Panc1 (cell line): ENCODE data around the gene PLXNA2. TPM values are rescaled to one million over a fixed set of nuclear protein-coding genes. Genes with fewer than 3 reads are reported as not detected.

Experiments
- ATAC-seq: fragments of 200-7000 bp; cut with Tn5 transposase; 2 replicates; pipeline ENCODE4 v1.9.1; 2020; ENCODE audit warnings: mild to moderate bottlenecking, moderate library complexity
- BruUV-seq: library from RNA; stranded (reverse); fragments of 400-500 nt; replicated peaks from 2 replicates; lab custom pipeline; 2021; lab: Mats Ljungman, UMichigan
- CTCF ChIA-PET: fragments of 300-600 bp; sonication (Branson Sonifier 250); formaldehyde crosslinking; loops from one replicate; lab custom pipeline; 2022; ENCODE audit warnings: antibody characterized with exemption; lab: Charles Lee
- POLR2A ChIA-PET: fragments of 300-600 bp; sonication (Branson Sonifier 250); formaldehyde crosslinking; loops from one replicate; lab custom pipeline; 2022; ENCODE audit warnings: antibody characterized with exemption; lab: Charles Lee
- DNase-seq: peaks from one replicate; pipeline ENCODE4 v3.0.0-alpha.2; 2010; ENCODE audit warnings: low read depth, low spot score
- H3K27ac ChIP-seq: 2 replicates; pipeline ENCODE4 v1.5.1; 2011; ENCODE audit warnings: mild to moderate bottlenecking, low read length, inconsistent platforms
- H3K27me3 ChIP-seq: fragments of 200-500 bp; sonication (Bioruptor generic); 2 replicates; pipeline ENCODE4 v1.6.0; 2014; ENCODE audit warnings: low read length, inconsistent platforms; ENCODE audit not compliant: control insufficient read depth, insufficient read depth
- H3K36me3 ChIP-seq: fragments of 200-500 bp; sonication (Bioruptor generic); 2 replicates; pipeline ENCODE4 v1.5.1; 2014; ENCODE audit warnings: inconsistent platforms, mild to moderate bottlenecking, low read length, moderate library complexity; ENCODE audit not compliant: control insufficient read depth, insufficient read depth
- H3K4me1 ChIP-seq: 2 replicates; pipeline ENCODE4 v1.5.1; 2011; ENCODE audit warnings: inconsistent platforms, mild to moderate bottlenecking, low read length, moderate library complexity; ENCODE audit not compliant: control insufficient read depth, insufficient read depth
- H3K4me3 ChIP-seq, 2 experiments: 2 replicates each; pipeline ENCODE4 v1.5.1; 2011 to 2012; ENCODE audit warnings: low read depth in 2 of 2, low read length in 2 of 2, mild to moderate bottlenecking in 2 of 2, inconsistent platforms in 1 of 2, moderate library complexity in 1 of 2
- H3K9me3 ChIP-seq: fragments of 200-500 bp; sonication (Bioruptor generic); 2 replicates; pipeline ENCODE4 v1.5.1; 2014; ENCODE audit warnings: low read depth, mild to moderate bottlenecking, inconsistent platforms, low read length, moderate library complexity; ENCODE audit not compliant: control insufficient read depth, insufficient read depth
- POLR2AphosphoS5 ChIP-seq: IDR thresholded peaks from 2 replicates; pipeline ENCODE4 v1.6.1; 2012; ENCODE audit warnings: mild to moderate bottlenecking, low read depth, low read length, moderate library complexity
- SIN3A ChIP-seq: IDR thresholded peaks from 2 replicates; pipeline ENCODE4 v1.6.1; 2012; ENCODE audit warnings: low read depth, mild to moderate bottlenecking, low read length, moderate library complexity, borderline replicate concordance; ENCODE audit not compliant: insufficient read depth
- TCF7L2 ChIP-seq: IDR thresholded peaks from 2 replicates; pipeline ENCODE4 v1.6.1; 2011; ENCODE audit warnings: mild to moderate bottlenecking, low read depth, low read length, inconsistent platforms
- in situ Hi-C: cut with HindIII; loops from 2 replicates; pipeline ENCODE4 v1.10.0; 2016; ENCODE audit warnings: low sequenced_read_pairs, low pct_unique_long_range_greater_than_20kb
- intact Hi-C: fragments of 100-400 bp; cut with micrococcal nuclease; formaldehyde crosslinking; loops from one replicate; pipeline ENCODE4 v1.10.0; 2022; ENCODE audit not compliant: unreplicated experiment
- total RNA-seq: library from RNA; stranded (reverse); gene quantifications from one replicate; pipeline ENCODE4 v1.2.1, GENCODE V29; 2021; ENCODE audit not compliant: unreplicated experiment
- TF ChIP-seq, protein P1 (sequence below), 2 experiments: IDR thresholded peaks; 2 replicates each; pipeline ENCODE4 v1.6.1; 2011 to 2012; ENCODE audit warnings: low read depth in 2 of 2, control low read depth in 1 of 2, low read length in 1 of 2, mild to moderate bottlenecking in 1 of 2, moderate library complexity in 1 of 2; ENCODE audit not compliant: insufficient read depth in 1 of 2
- TF ChIP-seq, protein P2 (sequence below): fragments of 450-650 bp; IDR thresholded peaks from 2 replicates; pipeline ENCODE4 v1.5.1; 2017; ENCODE audit warnings: mild to moderate bottlenecking

Gene PLXNA2
- total RNA-seq, 1 experiment from 2014 or later = 0.98 TPM

DNA sequence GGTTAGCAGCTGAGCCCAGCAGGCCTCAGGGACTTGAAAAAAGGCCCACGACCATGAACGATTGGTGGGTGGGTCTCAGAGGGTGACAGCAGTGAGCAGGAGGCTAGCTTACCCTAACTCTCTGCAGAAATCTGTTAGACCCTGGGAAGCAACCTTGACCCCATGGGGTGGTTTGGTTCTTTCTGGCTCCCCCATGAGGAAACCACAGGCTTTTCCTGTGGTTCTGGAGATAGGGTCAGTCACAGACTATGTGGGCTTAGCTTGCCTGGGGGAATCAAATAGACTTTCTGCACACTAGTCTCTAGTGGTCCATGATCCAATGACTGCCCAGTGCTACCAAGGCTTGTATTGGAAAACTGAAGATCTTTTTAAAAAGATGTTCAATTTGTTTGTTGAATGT is 118.1 kb downstream of the PLXNA2 start:
- ChIA-PET POLR2A (no interaction called here), CTCF (no interaction called here)
- no peak for DNase-seq
- Histone ChIP-seq H3K9me3 (no peaks in the 10 kb centered on the region), H3K4me3 (no peak overlapping the region), H3K36me3 (no peaks in the 10 kb centered on the region), H3K4me1 (no peaks in the 10 kb centered on the region), H3K27ac (no peak overlapping the region), H3K27me3 (no peaks in the 10 kb centered on the region)
- intact Hi-C loops (no loop called here), in situ Hi-C loops (no loop called here)
- ATAC-seq = no peak
- TF ChIP-seq, protein P1, sequence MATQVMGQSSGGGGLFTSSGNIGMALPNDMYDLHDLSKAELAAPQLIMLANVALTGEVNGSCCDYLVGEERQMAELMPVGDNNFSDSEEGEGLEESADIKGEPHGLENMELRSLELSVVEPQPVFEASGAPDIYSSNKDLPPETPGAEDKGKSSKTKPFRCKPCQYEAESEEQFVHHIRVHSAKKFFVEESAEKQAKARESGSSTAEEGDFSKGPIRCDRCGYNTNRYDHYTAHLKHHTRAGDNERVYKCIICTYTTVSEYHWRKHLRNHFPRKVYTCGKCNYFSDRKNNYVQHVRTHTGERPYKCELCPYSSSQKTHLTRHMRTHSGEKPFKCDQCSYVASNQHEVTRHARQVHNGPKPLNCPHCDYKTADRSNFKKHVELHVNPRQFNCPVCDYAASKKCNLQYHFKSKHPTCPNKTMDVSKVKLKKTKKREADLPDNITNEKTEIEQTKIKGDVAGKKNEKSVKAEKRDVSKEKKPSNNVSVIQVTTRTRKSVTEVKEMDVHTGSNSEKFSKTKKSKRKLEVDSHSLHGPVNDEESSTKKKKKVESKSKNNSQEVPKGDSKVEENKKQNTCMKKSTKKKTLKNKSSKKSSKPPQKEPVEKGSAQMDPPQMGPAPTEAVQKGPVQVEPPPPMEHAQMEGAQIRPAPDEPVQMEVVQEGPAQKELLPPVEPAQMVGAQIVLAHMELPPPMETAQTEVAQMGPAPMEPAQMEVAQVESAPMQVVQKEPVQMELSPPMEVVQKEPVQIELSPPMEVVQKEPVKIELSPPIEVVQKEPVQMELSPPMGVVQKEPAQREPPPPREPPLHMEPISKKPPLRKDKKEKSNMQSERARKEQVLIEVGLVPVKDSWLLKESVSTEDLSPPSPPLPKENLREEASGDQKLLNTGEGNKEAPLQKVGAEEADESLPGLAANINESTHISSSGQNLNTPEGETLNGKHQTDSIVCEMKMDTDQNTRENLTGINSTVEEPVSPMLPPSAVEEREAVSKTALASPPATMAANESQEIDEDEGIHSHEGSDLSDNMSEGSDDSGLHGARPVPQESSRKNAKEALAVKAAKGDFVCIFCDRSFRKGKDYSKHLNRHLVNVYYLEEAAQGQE (IDR thresholded peaks at IDR 0.05; ENCODE audit: insufficient read depth in 1 of 2, low read depth in 2 of 2, low read length in 1 of 2) = no peak
- TF ChIP-seq SIN3A (no peak), TCF7L2 (no peak), POLR2AphosphoS5 (no peak)
- TF ChIP-seq, protein P2, sequence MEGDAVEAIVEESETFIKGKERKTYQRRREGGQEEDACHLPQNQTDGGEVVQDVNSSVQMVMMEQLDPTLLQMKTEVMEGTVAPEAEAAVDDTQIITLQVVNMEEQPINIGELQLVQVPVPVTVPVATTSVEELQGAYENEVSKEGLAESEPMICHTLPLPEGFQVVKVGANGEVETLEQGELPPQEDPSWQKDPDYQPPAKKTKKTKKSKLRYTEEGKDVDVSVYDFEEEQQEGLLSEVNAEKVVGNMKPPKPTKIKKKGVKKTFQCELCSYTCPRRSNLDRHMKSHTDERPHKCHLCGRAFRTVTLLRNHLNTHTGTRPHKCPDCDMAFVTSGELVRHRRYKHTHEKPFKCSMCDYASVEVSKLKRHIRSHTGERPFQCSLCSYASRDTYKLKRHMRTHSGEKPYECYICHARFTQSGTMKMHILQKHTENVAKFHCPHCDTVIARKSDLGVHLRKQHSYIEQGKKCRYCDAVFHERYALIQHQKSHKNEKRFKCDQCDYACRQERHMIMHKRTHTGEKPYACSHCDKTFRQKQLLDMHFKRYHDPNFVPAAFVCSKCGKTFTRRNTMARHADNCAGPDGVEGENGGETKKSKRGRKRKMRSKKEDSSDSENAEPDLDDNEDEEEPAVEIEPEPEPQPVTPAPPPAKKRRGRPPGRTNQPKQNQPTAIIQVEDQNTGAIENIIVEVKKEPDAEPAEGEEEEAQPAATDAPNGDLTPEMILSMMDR = no peak
- no TSS peak for BruUV-seq

DNA sequence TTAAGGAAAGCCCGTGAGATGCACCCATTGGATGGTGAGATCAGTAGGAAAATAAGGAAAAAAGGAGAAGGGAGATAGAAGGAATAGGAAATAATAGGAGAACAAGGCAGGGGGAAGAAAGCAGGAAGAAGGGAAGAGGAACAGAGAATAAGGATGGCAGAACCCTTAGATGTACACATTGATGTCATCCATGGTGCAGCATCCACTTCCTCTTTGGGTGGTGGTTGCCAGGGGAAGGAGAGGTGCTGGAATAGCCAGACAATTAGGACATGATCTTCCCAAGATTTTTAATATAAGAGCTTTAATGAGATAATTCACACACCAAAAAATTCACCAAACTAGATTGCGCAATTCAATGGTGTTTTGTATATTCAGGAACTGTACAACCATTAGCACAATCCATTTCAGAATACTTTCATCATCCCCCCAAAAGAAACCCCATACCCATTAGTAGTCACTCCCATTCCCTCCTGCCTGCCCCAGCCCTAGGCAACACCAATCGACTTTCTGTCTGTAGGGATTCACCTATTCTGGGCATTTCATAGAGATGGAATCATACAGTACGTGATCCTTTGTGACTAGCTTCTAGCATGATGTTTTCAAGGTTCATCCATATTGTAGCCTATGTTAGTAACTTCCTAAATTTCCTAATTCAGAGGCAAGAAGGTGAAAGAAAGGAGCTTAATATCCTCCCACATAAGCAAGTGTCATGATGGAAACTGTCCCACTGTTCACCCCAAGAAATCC is 121.4 kb downstream of the PLXNA2 start:
- H3K27me3 ChIP-seq = no peaks in the 10 kb centered on the region; the same call in 1 of the 2 replicates
- H3K4me1 ChIP-seq = no peaks in the 10 kb centered on the region
- no peak for ATAC-seq
- intact Hi-C loops (no loop called here), in situ Hi-C loops (no loop called here)
- ChIA-PET POLR2A (no interaction called here), CTCF (no interaction called here)
- H3K9me3 ChIP-seq = no peaks in the 10 kb centered on the region
- TF ChIP-seq POLR2AphosphoS5 (no peak), SIN3A (no peak), TCF7L2 (no peak)
- TF ChIP-seq, protein P2 = no peak
- TF ChIP-seq, protein P1 (IDR thresholded peaks at IDR 0.05; ENCODE audit: insufficient read depth in 1 of 2, low read depth in 2 of 2, low read length in 1 of 2) = no peak
- no peak for DNase-seq
- H3K4me3 ChIP-seq = no peak overlapping the region
- H3K27ac ChIP-seq = no peak overlapping the region
- H3K36me3 ChIP-seq = no peaks in the 10 kb centered on the region
- no TSS peak for BruUV-seq
